Fibroblast of villous mesenchyme (primary cell): ENCODE data around the gene KRTAP5-7. TPM values are rescaled to one million over a fixed set of nuclear protein-coding genes. Genes with fewer than 3 reads are reported as not detected.

ENCODE experiments used
- DNase-seq: peaks from one replicate; pipeline ENCODE4 v3.0.0-alpha.2; 2010; ENCODE audit warnings: low read depth
- H3K4me3 ChIP-seq: 2 replicates; pipeline ENCODE4 v1.5.1; 2011; ENCODE audit warnings: low read depth, mild to moderate bottlenecking, low read length
- CTCF ChIP-seq: IDR thresholded peaks from 2 replicates; pipeline ENCODE4 v1.5.1; 2012; ENCODE audit warnings: low read depth, mild to moderate bottlenecking, low read length; ENCODE audit not compliant: insufficient read depth
- total RNA-seq: library from RNA; depleted of rRNA; stranded (reverse); fragments of >200 nt; gene quantifications from 2 replicates; pipeline ENCODE4 v1.2.3, GENCODE V29; 2012

Gene KRTAP5-7
- total RNA-seq, 1 donor, result not detected

- TF ChIP-seq CTCF, result no peak
- no peak overlapping the region for H3K4me3 ChIP-seq
- DNase-seq, result no peak
Measured at GRCh38 chr11:71496421-71496820, 30.6 kb upstream of the KRTAP5-7 start.

- DNase-seq, result no peak
- TF ChIP-seq CTCF, result no peak
- no peak overlapping the region for H3K4me3 ChIP-seq
Measured at GRCh38 chr11:71498091-71498490, 29.0 kb upstream of the KRTAP5-7 start.

GRCh38 chr11:71499125-71499524 lies 27.9 kb upstream of the KRTAP5-7 start:
- no peak overlapping the region for H3K4me3 ChIP-seq
- no peak for TF ChIP-seq CTCF
- DNase-seq, result no peak

- H3K4me3 ChIP-seq, result no peak overlapping the region
- TF ChIP-seq CTCF, result no peak
- no peak for DNase-seq
Measured at GRCh38 chr11:71499546-71499945, 27.5 kb upstream of the KRTAP5-7 start.

GRCh38 chr11:71500601-71501021 lies 26.5 kb upstream of the KRTAP5-7 start:
- DNase-seq, result no peak
- TF ChIP-seq CTCF, result no peak
- H3K4me3 ChIP-seq, result no peak overlapping the region

- no peak for TF ChIP-seq CTCF
- H3K4me3 ChIP-seq, result no peak overlapping the region
- DNase-seq, result no peak
Measured at GRCh38 chr11:71501071-71501985, 25.7 kb upstream of the KRTAP5-7 start.
